ENCODE measurements around the gene SPIB.
A peak's percentile ranks its signal among the peaks of the same experiment; 100 is the strongest.

The SPIB gene

GRCh38 chr19:50461066-50461875, 42.5 kb downstream of the SPIB start:
- no peak overlapping the region for H3K4me3 ChIP-seq (ENCODE audit: low read depth, low read length)
- DNase-seq (ENCODE audit: low read depth), result peak; percentile 89
- peak; percentile 89 for TF ChIP-seq CTCF (IDR thresholded peaks at IDR 0.05; ENCODE audit: insufficient read depth, low read depth, low read length, missing control alignments)

GRCh38 chr19:50462970-50463369, 44.2 kb downstream of the SPIB start:
- DNase-seq (ENCODE audit: low read depth), result no peak
- no peak overlapping the region for H3K4me3 ChIP-seq (ENCODE audit: low read depth, low read length)
- TF ChIP-seq CTCF (IDR thresholded peaks at IDR 0.05; ENCODE audit: insufficient read depth, low read depth, low read length, missing control alignments), result no peak

GRCh38 chr19:50464348-50464747, 45.6 kb downstream of the SPIB start:
- no peak for TF ChIP-seq CTCF (IDR thresholded peaks at IDR 0.05; ENCODE audit: insufficient read depth, low read depth, low read length, missing control alignments)
- no peak overlapping the region for H3K4me3 ChIP-seq (ENCODE audit: low read depth, low read length)
- no peak for DNase-seq (ENCODE audit: low read depth)

GRCh38 chr19:50465000-50465399, 46.3 kb downstream of the SPIB start:
- no peak for DNase-seq (ENCODE audit: low read depth)
- H3K4me3 ChIP-seq (ENCODE audit: low read depth, low read length), result no peak overlapping the region
- no peak for TF ChIP-seq CTCF (IDR thresholded peaks at IDR 0.05; ENCODE audit: insufficient read depth, low read depth, low read length, missing control alignments)

GRCh38 chr19:50465986-50466705, 47.4 kb downstream of the SPIB start:
- no peak overlapping the region for H3K4me3 ChIP-seq (ENCODE audit: low read depth, low read length)
- TF ChIP-seq CTCF (IDR thresholded peaks at IDR 0.05; ENCODE audit: insufficient read depth, low read depth, low read length, missing control alignments), result peak; percentile 16
- no peak for DNase-seq (ENCODE audit: low read depth)

GRCh38 chr19:50466706-50467039, 47.9 kb downstream of the SPIB start:
- no peak overlapping the region for H3K4me3 ChIP-seq (ENCODE audit: low read depth, low read length)
- no peak for TF ChIP-seq CTCF (IDR thresholded peaks at IDR 0.05; ENCODE audit: insufficient read depth, low read depth, low read length, missing control alignments)
- no peak for DNase-seq (ENCODE audit: low read depth)

Data from GM12865 (cell line).